PFSK-1 (cell line): Measurements from ENCODE around the gene MARCKSL1.

Experiments used
- POLR2AphosphoS5 ChIP-seq: IDR thresholded peaks from 2 replicates; pipeline ENCODE4 v1.6.1; 2012; ENCODE audit warnings: low read depth, mild to moderate bottlenecking, control low read depth, low read length, moderate library complexity
- SIN3A ChIP-seq: IDR thresholded peaks from 2 replicates; pipeline ENCODE4 v1.6.1; 2012; ENCODE audit warnings: mild to moderate bottlenecking, low read length, moderate library complexity, borderline replicate concordance; ENCODE audit not compliant: insufficient read depth
- TF ChIP-seq, protein P1 (sequence below), 2 experiments: IDR thresholded peaks; 2 replicates each; pipeline versions ENCODE4 v1.6.1 to v1.8.0; 2011 to 2012; ENCODE audit warnings: low read depth in 2 of 2, low read length in 2 of 2, control low read depth in 1 of 2, inconsistent platforms in 1 of 2, mild to moderate bottlenecking in 1 of 2, moderate library complexity in 1 of 2; ENCODE audit not compliant: insufficient read depth in 1 of 2

DNA sequence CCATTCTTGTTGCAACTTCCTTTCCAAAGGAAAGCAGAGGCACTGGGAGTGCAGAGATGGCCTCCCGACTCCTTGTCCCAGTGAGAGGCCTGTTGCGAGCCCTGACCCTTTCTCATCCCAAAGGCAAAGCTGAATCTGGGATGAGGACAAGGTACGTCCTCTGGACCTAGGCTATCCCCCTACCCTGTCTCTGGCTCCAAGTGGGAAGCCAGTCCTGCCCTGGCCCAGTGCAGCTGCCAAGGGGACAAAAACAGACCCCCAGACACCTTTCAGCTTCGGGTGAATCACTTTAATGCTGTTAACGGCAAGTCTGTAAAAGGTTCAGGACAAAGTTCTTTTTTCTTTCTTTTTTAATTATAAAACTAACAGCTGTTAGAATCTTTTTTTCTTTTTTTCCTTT lies 28.8 kb upstream of the MARCKSL1 start:
- no peak for TF ChIP-seq POLR2AphosphoS5
- no peak for TF ChIP-seq SIN3A
- TF ChIP-seq, protein P1, sequence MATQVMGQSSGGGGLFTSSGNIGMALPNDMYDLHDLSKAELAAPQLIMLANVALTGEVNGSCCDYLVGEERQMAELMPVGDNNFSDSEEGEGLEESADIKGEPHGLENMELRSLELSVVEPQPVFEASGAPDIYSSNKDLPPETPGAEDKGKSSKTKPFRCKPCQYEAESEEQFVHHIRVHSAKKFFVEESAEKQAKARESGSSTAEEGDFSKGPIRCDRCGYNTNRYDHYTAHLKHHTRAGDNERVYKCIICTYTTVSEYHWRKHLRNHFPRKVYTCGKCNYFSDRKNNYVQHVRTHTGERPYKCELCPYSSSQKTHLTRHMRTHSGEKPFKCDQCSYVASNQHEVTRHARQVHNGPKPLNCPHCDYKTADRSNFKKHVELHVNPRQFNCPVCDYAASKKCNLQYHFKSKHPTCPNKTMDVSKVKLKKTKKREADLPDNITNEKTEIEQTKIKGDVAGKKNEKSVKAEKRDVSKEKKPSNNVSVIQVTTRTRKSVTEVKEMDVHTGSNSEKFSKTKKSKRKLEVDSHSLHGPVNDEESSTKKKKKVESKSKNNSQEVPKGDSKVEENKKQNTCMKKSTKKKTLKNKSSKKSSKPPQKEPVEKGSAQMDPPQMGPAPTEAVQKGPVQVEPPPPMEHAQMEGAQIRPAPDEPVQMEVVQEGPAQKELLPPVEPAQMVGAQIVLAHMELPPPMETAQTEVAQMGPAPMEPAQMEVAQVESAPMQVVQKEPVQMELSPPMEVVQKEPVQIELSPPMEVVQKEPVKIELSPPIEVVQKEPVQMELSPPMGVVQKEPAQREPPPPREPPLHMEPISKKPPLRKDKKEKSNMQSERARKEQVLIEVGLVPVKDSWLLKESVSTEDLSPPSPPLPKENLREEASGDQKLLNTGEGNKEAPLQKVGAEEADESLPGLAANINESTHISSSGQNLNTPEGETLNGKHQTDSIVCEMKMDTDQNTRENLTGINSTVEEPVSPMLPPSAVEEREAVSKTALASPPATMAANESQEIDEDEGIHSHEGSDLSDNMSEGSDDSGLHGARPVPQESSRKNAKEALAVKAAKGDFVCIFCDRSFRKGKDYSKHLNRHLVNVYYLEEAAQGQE (IDR thresholded peaks at IDR 0.05; ENCODE audit: insufficient read depth in 1 of 2, low read depth in 2 of 2, low read length in 2 of 2) = no peak
